Gastrocnemius medialis (tissue), 4 donors: ENCODE data around the gene CDKL5. TPM values are rescaled to one million over a fixed set of nuclear protein-coding genes. Genes with fewer than 3 reads are reported as not detected.

Source experiments
- ATAC-seq, 2 donors: fragments of 150-250 bp; one replicate each; pipeline ENCODE4 v1.9.1; 2016
- DNase-seq, 2 donors: peaks; one replicate each; pipeline ENCODE4 v3.0.0-alpha.2; 2019
- H3K27ac ChIP-seq, 4 donors: fragments of 200-600 bp; sonication (generic); 1 replicate in 1 of 4; 2 replicates in 3 of 4; pipeline ENCODE4 v1.5.1; 2016 to 2018; ENCODE audit warnings: mild to moderate bottlenecking in 2 of 4, moderate library complexity in 1 of 4
- H3K27me3 ChIP-seq, 3 donors: fragments of 200-600 bp; sonication (generic) in 2 of 3; 1 replicate in 1 of 3; 2 replicates in 2 of 3; pipeline versions ENCODE4 v1.5.1 to v1.6.0; 2016 to 2019; ENCODE audit warnings: mild to moderate bottlenecking in 1 of 3, moderate library complexity in 1 of 3
- H3K36me3 ChIP-seq, 2 donors: fragments of 200-600 bp; sonication (generic) in 1 of 2; one replicate each; pipeline ENCODE4 v1.5.1; 2017 to 2018
- H3K4me1 ChIP-seq, 2 donors: fragments of 200-600 bp; sonication (generic) in 1 of 2; one replicate each; pipeline ENCODE4 v1.5.1; 2016 to 2017; ENCODE audit warnings: mild to moderate bottlenecking in 2 of 2
- H3K4me3 ChIP-seq, 4 donors: fragments of 200-600 bp; sonication (generic) in 3 of 4; 1 replicate in 1 of 4; 2 replicates in 3 of 4; pipeline ENCODE4 v1.5.1; 2016 to 2019; ENCODE audit warnings: mild to moderate bottlenecking in 2 of 4
- H3K9me3 ChIP-seq, 3 donors: fragments of 200-600 bp; sonication (generic) in 2 of 3; 1 replicate in 1 of 3; 2 replicates in 2 of 3; pipeline ENCODE4 v1.5.1; 2016 to 2019
- POLR2A ChIP-seq, 2 donors: fragments of 450-650 bp; IDR thresholded peaks; one replicate each; pipeline ENCODE4 v1.6.1; 2017; ENCODE audit warnings: antibody characterized with exemption in 2 of 2, mild to moderate bottlenecking in 2 of 2, moderate library complexity in 2 of 2
- in situ Hi-C, 4 donors: fragments of 200-750 bp; cut with MboI; loops; one replicate each; pipeline versions ENCODE4 v1.15.0 to v1.8.0; 2017; ENCODE audit warnings: low sequenced_read_pairs in 4 of 4
- intact Hi-C: fragments of 100-400 bp; cut with DNase I; formaldehyde crosslinking; loops from one replicate; pipeline ENCODE4 v1.15.1; 2023; ENCODE audit warnings: low total_unique reads
- total RNA-seq, 4 donors: library from RNA; depleted of rRNA; stranded (reverse); fragments of >200 nt; gene quantifications; one replicate each; pipeline versions ENCODE4 v1.1.0 to v1.2.3, GENCODE V29; 2016
- TF ChIP-seq, protein P1 (sequence below), 5 experiments: fragments of 450-650 bp in 3 of 5; fragments of 200-600 bp in 2 of 5; sonication (generic) in 2 of 5; IDR thresholded peaks in 4 of 5; conservative IDR thresholded peaks in 1 of 5; 1 replicate in 4 of 5; 2 replicates in 1 of 5; pipeline ENCODE4 v1.5.1; 2016 to 2019; ENCODE audit warnings: antibody characterized with exemption in 5 of 5, mild to moderate bottlenecking in 3 of 5, moderate library complexity in 3 of 5

CDKL5 gene
- total RNA-seq, 4 donors from 2014 or later, result 1.5 to 3.0 (median 2.8) TPM

DNA sequence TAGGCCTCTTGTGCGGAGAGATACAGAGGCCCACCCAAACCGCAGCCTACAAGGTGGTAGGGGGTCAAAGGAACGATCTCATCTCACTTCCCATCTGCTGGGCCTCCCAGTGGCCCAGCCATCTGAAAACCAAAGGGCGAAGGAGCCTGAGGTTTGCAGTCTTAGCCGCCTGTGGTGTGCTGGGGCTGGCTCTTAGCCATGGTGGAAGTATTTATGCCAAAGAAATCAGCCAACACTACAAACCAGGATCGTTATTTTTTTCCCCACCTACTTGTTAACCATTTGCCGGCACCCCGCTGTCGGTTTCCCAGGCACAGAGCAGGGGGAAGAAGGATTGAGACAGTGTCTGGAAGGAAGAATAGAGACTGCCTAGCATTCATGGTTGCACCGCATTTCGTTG is 30.9 kb upstream of the CDKL5 start:
- no peak overlapping the region for H3K4me3 ChIP-seq
- in situ Hi-C loops, result loop anchor here (5.0 to 25.0 kb wide), 5 partner anchors 508 to 943 kb away; partner anchors contain the start of gene PDHA1 (in 1 of the 4)
- intact Hi-C loops, result loop anchor here (5.0 kb wide), 2 partner anchors 938 to 1218 kb away; no protein-coding TSS in a partner anchor

DNA sequence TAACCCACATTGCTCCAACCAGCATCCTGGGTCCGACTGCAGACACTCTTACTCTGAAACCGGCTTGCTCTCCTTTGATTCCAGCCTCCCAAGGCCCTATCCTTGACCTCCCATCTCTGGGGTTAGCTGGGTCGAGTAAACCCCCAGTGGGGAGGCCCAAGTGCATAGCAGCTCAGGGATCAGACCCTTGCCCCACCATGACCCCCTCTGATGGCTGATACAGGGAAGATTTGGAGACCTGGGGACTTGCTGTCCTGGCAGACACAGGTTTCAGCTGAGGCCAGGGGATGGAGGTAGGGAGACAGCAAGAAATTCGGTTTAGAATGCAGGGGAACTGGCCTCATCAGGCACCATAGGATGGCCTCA is 23.6 kb upstream of the CDKL5 start:
- Histone ChIP-seq H3K27me3 (no peaks in the 10 kb centered on the region), H3K36me3 (no peaks in the 10 kb centered on the region), H3K9me3 (no peaks in the 10 kb centered on the region), H3K4me3 (no peak overlapping the region), H3K4me1 (no peaks in the 10 kb centered on the region), H3K27ac (no peak overlapping the region)
- no peak for DNase-seq
- no peak for TF ChIP-seq POLR2A (IDR thresholded peaks at IDR 0.05)
- TF ChIP-seq, protein P1, sequence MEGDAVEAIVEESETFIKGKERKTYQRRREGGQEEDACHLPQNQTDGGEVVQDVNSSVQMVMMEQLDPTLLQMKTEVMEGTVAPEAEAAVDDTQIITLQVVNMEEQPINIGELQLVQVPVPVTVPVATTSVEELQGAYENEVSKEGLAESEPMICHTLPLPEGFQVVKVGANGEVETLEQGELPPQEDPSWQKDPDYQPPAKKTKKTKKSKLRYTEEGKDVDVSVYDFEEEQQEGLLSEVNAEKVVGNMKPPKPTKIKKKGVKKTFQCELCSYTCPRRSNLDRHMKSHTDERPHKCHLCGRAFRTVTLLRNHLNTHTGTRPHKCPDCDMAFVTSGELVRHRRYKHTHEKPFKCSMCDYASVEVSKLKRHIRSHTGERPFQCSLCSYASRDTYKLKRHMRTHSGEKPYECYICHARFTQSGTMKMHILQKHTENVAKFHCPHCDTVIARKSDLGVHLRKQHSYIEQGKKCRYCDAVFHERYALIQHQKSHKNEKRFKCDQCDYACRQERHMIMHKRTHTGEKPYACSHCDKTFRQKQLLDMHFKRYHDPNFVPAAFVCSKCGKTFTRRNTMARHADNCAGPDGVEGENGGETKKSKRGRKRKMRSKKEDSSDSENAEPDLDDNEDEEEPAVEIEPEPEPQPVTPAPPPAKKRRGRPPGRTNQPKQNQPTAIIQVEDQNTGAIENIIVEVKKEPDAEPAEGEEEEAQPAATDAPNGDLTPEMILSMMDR (IDR thresholded peaks at IDR 0.05 in 4 of 5, conservative IDR thresholded peaks at IDR 0.05 in 1 of 5), result no peak
- intact Hi-C loops (no loop called here), in situ Hi-C loops (loop anchor here in 1 of 4 donors (25.0 kb wide), 1 partner anchor 285 kb away; no protein-coding TSS in a partner anchor)
- ATAC-seq, result no peak

More for the DNA sequence above, 30.9 kb upstream of the CDKL5 start:
- Histone ChIP-seq H3K27ac (no peak overlapping the region), H3K4me1 (no peaks in the 10 kb centered on the region), H3K27me3 (no peaks in the 10 kb centered on the region), H3K36me3 (no peaks in the 10 kb centered on the region), H3K9me3 (no peaks in the 10 kb centered on the region)
- no peak for ATAC-seq
- no peak for DNase-seq
- no peak for TF ChIP-seq POLR2A (IDR thresholded peaks at IDR 0.05)
- TF ChIP-seq, protein P1 (IDR thresholded peaks at IDR 0.05 in 4 of 5, conservative IDR thresholded peaks at IDR 0.05 in 1 of 5), result no peak

DNA sequence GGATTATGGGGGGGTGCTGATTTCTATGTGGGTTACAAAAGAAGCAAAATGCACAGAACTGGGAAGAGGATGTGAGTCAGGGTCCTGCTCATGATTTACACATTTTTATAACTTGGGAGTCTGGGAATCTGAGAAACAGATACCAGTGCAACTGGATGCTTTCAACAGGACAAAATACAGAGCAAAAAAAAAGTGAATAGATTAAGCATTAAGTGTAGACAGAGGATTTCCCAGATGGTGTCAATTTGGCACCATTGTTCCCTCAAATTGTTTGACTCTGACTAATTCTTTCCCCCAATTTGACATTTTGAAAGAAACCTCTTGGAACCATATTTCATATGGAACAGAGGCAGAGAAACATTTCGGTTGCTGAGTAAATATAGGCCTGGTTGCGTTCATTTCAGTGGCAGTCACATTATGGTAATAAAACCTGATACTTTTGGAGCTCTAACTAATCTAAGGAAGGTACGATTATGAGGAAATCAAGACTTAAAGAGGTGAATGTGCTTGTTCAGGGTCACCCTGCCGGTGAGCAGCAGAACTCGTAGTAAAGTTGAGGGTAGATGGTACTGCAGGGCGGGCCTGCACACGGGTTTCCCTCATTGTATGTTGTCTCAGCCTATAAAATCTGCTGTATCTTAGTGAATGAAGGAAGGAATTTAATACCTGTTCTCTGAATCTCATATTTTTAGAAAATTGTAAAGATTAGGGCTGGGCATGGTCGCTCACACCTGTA is 18.7 kb upstream of the CDKL5 start:
- no peak overlapping the region for H3K4me3 ChIP-seq
- TF ChIP-seq POLR2A (IDR thresholded peaks at IDR 0.05), result no peak
- TF ChIP-seq, protein P1 (IDR thresholded peaks at IDR 0.05 in 4 of 5, conservative IDR thresholded peaks at IDR 0.05 in 1 of 5), result no peak
- H3K36me3 ChIP-seq, result no peaks in the 10 kb centered on the region
- H3K4me1 ChIP-seq, result no peaks in the 10 kb centered on the region
- intact Hi-C loops (no loop called here), in situ Hi-C loops (loop anchor here in 1 of 4 donors (25.0 kb wide), 1 partner anchor 281 kb away; no protein-coding TSS in a partner anchor)
- DNase-seq, result no peak
- no peaks in the 10 kb centered on the region for H3K27me3 ChIP-seq
- no peaks in the 10 kb centered on the region for H3K9me3 ChIP-seq
- ATAC-seq, result no peak
- H3K27ac ChIP-seq, result no peak overlapping the region

DNA sequence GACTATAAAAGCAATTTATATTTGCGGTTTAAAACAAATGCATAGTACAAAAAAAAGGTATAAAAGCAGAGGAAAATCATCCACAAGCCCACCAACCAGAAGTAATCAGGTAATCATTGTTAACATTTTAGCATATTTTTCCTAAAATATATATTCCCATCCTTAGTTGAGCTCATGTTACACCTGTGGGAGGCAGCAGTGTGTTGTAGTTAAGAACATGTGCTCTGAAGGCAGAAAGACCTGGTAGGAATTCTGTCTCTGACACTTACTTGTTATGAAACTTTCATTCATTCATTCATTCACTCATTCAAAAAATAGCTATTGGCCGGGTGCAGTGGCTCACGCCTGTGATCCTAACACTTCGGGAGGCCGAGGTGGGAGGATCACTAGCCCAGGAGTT is 15.4 kb upstream of the CDKL5 start:
- no peak for TF ChIP-seq POLR2A (IDR thresholded peaks at IDR 0.05)
- TF ChIP-seq, protein P1 (IDR thresholded peaks at IDR 0.05 in 4 of 5, conservative IDR thresholded peaks at IDR 0.05 in 1 of 5), result no peak
- no peak for DNase-seq
- H3K36me3 ChIP-seq, result no peaks in the 10 kb centered on the region
- H3K27me3 ChIP-seq, result no peaks in the 10 kb centered on the region
- H3K4me3 ChIP-seq, result no peak overlapping the region
- ATAC-seq, result no peak
- H3K27ac ChIP-seq, result no peak overlapping the region
- intact Hi-C loops, result loop anchor here (5.0 kb wide), 1 partner anchor 487 kb away; no protein-coding TSS in a partner anchor
- in situ Hi-C loops, result loop anchor here in 1 of 4 donors (25.0 kb wide), 1 partner anchor 277 kb away; no protein-coding TSS in a partner anchor
- no peaks in the 10 kb centered on the region for H3K9me3 ChIP-seq
- no peaks in the 10 kb centered on the region for H3K4me1 ChIP-seq
